Measurements from ENCODE around the gene ACAP2. TPM values are rescaled to one million over a fixed set of nuclear protein-coding genes. Genes with fewer than 3 reads are reported as not detected.

The ACAP2 gene
- polyA plus RNA-seq, 3 donors = 41.5 to 96.5 (median 71.6) TPM

GRCh38 chr3:195254454-195255175 lies 188.2 kb downstream of the ACAP2 start:
- H3K4me3 ChIP-seq (replicated peaks in 1 of 3; ENCODE audit: low read depth in 2 of 3, low read length in 3 of 3) = no peak overlapping the region
- H3K9me3 ChIP-seq (replicated peaks in 1 of 2; ENCODE audit: control insufficient read depth in 1 of 2, insufficient read depth in 1 of 2, low read length in 2 of 2) = no peaks in the 10 kb centered on the region
- peaks cover 0 to 7% of the 10 kb centered on the region in 2 donors for H3K36me3 ChIP-seq (replicated peaks in 1 of 2; ENCODE audit: control insufficient read depth in 1 of 2, insufficient read depth in 2 of 2, low read length in 2 of 2)
- peaks cover 7 to 8% of the 10 kb centered on the region in 2 donors for H3K4me1 ChIP-seq (ENCODE audit: control insufficient read depth in 1 of 2, insufficient read depth in 2 of 2, low read length in 2 of 2)
- H3K27me3 Mint-ChIP-seq (ENCODE audit: low read depth in 3 of 3) = peaks cover 0 to 5% (median 3%) of the 10 kb centered on the region in 3 donors
- no peaks in the 10 kb centered on the region for H3K27me3 ChIP-seq (ENCODE audit: control insufficient read depth in 2 of 2, insufficient read depth in 2 of 2, low read length in 2 of 2)
- no peaks in the 10 kb centered on the region for H3K9me3 Mint-ChIP-seq
- H3K36me3 Mint-ChIP-seq = peaks cover 9 to 12% of the 10 kb centered on the region in 2 donors
- peaks cover 16% of the 10 kb centered on the region for H3K4me1 Mint-ChIP-seq
- DNase-seq = no peak
- H3K27ac ChIP-seq (ENCODE audit: low read depth in 1 of 2, low read length in 2 of 2) = no peak overlapping the region
- H3K79me2 ChIP-seq (ENCODE audit: insufficient read depth, low read length) = peaks cover 9% of the 10 kb centered on the region
- H2AFZ ChIP-seq (ENCODE audit: insufficient read depth, low read depth, low read length, poor library complexity, severe bottlenecking) = no peak overlapping the region
- no peak overlapping the region for H3K27ac Mint-ChIP-seq
- H3K4me3 Mint-ChIP-seq = no peak overlapping the region
- H3K9ac ChIP-seq (ENCODE audit: insufficient read depth, low read length, poor library complexity, severe bottlenecking) = no peak overlapping the region
- no peak for TF ChIP-seq CTCF (IDR thresholded peaks at IDR 0.05)
- WGBS (ENCODE audit: insufficient coverage) = 94% methylated on average over 14 of the region's 16 CpGs
- intact Hi-C loops (cut with micrococcal nuclease) = loop anchor here in 1 of 2 donors (10.0 kb wide), 1 partner anchor 150 kb away; no protein-coding TSS in a partner anchor
- H3K4me2 ChIP-seq (replicated peaks; ENCODE audit: extremely low read depth, low read length, poor library complexity, severe bottlenecking) = no peak overlapping the region
- peaks cover 4% of the 10 kb centered on the region for H4K20me1 ChIP-seq (ENCODE audit: insufficient read depth, low read length)

- no peaks in the 10 kb centered on the region for H3K27me3 ChIP-seq (ENCODE audit: control insufficient read depth in 2 of 2, insufficient read depth in 2 of 2, low read length in 2 of 2)
- H3K9ac ChIP-seq (ENCODE audit: insufficient read depth, low read length, poor library complexity, severe bottlenecking) = no peak overlapping the region
- H3K36me3 ChIP-seq (replicated peaks in 1 of 2; ENCODE audit: control insufficient read depth in 1 of 2, insufficient read depth in 2 of 2, low read length in 2 of 2) = peaks cover 0 to 7% of the 10 kb centered on the region in 2 donors
- Mint-ChIP-seq H3K36me3 (peaks cover 9 to 12% of the 10 kb centered on the region in 2 donors), H3K9me3 (no peaks in the 10 kb centered on the region), H3K4me3 (no peak overlapping the region), H3K27ac (no peak overlapping the region), H3K4me1 (peaks cover 14% of the 10 kb centered on the region), H3K27me3 (ENCODE audit: low read depth in 3 of 3) (peaks cover 0 to 5% (median 3%) of the 10 kb centered on the region in 3 donors)
- peaks cover 9% of the 10 kb centered on the region for H3K79me2 ChIP-seq (ENCODE audit: insufficient read depth, low read length)
- H3K4me3 ChIP-seq (replicated peaks in 1 of 3; ENCODE audit: low read depth in 2 of 3, low read length in 3 of 3) = no peak overlapping the region
- H2AFZ ChIP-seq (ENCODE audit: insufficient read depth, low read depth, low read length, poor library complexity, severe bottlenecking) = no peak overlapping the region
- H3K4me2 ChIP-seq (replicated peaks; ENCODE audit: extremely low read depth, low read length, poor library complexity, severe bottlenecking) = no peak overlapping the region
- TF ChIP-seq CTCF (IDR thresholded peaks at IDR 0.05) = no peak
- H3K4me1 ChIP-seq (ENCODE audit: control insufficient read depth in 1 of 2, insufficient read depth in 2 of 2, low read length in 2 of 2) = peaks cover under 1 to 2% of the 10 kb centered on the region in 2 donors
- no peak overlapping the region for H3K27ac ChIP-seq (ENCODE audit: low read depth in 1 of 2, low read length in 2 of 2)
- intact Hi-C loops (cut with micrococcal nuclease) = loop anchor here in 1 of 2 donors (10.0 kb wide), 1 partner anchor 149 kb away; no protein-coding TSS in a partner anchor
- H4K20me1 ChIP-seq (ENCODE audit: insufficient read depth, low read length) = peaks cover 8% of the 10 kb centered on the region
- DNase-seq = no peak
- WGBS (ENCODE audit: insufficient coverage) = 82% methylated on average over 6 of the region's 10 CpGs
- H3K9me3 ChIP-seq (replicated peaks in 1 of 2; ENCODE audit: control insufficient read depth in 1 of 2, insufficient read depth in 1 of 2, low read length in 2 of 2) = no peaks in the 10 kb centered on the region
Measured at GRCh38 chr3:195253923-195254432, 188.8 kb downstream of the ACAP2 start.
